GM12875 (cell line): ENCODE data around the gene PSG2.
"Not testable (repeated sequence)": the region's sequence is repeated elsewhere in the genome, so short reads cannot be mapped to it uniquely, and the experiment has no call there.

Experiments
- H3K4me3 ChIP-seq: one replicate; pipeline ENCODE4 v1.5.1; 2011; ENCODE audit warnings: low read depth, low read length, control low read depth
- CTCF ChIP-seq: IDR thresholded peaks from 2 replicates; pipeline ENCODE4 v1.5.1; 2011; ENCODE audit warnings: low read depth, mild to moderate bottlenecking, control low read depth, inconsistent platforms, low read length, moderate library complexity, borderline replicate concordance; ENCODE audit not compliant: insufficient read depth

The PSG2 gene

GRCh38 chr19:43101950-43102349, 19.4 kb upstream of the PSG2 start:
- no peak for TF ChIP-seq CTCF
- no peak overlapping the region for H3K4me3 ChIP-seq

DNA sequence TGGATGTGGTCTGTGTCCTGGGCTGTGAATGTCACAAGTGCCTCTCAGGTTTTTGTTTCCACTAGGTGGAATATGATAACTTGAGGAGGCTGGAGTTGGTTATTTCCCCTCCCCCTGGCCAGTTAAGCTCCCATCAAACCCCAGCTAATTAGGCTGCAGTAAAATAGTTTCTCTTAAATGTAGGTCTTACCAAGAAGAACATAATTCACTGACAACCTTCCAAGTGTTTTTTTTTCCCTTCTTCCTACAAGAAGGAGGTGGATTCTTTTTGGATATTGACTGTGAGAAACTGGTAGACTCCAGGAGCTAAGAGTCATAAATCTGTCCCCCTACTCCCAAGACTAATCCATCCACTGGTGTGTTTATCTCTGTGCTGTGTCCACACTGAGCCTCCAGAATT, 15.9 kb upstream of the PSG2 start:
- H3K4me3 ChIP-seq: not testable (repeated sequence)

DNA sequence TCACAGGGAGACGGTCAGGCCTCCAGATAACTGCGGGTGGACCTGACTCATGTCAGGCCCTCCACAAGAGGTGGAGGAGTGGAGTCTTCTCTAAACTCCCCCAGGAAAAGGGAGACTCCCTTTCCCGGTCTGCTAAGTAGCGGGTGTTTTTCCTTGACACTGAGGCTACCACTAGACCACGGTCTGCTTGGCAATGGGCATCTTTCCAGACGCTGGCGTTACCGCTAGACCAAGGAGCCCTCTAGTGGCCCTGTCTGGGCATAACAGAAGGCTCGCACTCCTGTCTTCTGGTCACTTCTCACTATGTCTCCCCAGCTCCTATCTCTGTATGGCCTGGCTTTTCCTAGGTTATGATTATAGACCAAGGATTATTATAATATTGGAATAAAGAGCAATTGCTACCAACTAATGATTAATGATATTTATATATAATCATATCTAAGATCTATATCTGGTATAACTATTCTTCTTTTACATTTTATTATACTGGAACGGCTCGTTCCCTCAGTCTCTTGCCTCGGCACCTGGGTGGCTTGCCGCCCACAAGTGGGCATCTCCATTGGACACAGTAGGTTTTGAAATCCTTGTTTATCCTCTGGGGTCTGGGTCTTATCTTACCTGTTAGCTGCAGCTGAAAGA, 5.3 kb upstream of the PSG2 start:
- H3K4me3 ChIP-seq: not testable (repeated sequence)

GRCh38 chr19:43085796-43086530, 3.5 kb upstream of the PSG2 start:
- H3K4me3 ChIP-seq: not testable (repeated sequence)

DNA sequence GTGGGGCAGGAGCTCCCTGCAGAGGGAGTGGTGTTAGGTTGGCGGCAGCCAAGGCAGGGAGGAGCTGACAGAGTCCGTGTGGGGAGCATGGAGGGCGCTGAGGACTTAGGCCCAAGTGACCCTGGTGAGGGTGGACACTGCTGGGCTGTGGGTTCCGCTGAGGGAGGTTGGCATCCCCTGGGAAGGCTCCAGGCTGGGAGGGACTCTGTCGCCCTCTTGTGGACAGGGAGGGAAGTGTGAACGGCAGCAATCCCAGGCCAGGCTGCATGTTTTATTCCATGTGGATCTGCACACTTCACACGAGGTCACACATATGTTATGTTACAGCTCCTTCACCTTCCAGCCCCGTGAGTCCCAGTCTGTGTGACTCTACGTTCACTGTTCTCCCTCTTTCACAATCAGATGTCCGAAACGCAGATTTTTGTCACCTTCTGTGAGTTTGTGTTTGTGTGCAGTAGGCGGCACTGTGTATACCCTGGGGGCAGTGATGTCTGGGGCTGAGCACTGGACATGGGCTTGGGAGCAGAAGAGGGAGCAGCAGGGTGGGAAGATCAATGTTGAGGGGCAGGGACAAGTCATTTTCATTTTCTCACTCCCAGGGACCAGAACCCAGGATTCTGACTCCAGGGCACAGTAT, 1.8 kb upstream of the PSG2 start:
- not testable (repeated sequence) for H3K4me3 ChIP-seq

- H3K4me3 ChIP-seq: not testable (repeated sequence)
Measured at GRCh38 chr19:43083721-43084120, 1.2 kb upstream of the PSG2 start.

GRCh38 chr19:43078311-43078710, 4.2 kb downstream of the PSG2 start:
- H3K4me3 ChIP-seq: no peak overlapping the region
- TF ChIP-seq CTCF: no peak

GRCh38 chr19:43077881-43078280, 4.6 kb downstream of the PSG2 start:
- not testable (repeated sequence) for H3K4me3 ChIP-seq

DNA sequence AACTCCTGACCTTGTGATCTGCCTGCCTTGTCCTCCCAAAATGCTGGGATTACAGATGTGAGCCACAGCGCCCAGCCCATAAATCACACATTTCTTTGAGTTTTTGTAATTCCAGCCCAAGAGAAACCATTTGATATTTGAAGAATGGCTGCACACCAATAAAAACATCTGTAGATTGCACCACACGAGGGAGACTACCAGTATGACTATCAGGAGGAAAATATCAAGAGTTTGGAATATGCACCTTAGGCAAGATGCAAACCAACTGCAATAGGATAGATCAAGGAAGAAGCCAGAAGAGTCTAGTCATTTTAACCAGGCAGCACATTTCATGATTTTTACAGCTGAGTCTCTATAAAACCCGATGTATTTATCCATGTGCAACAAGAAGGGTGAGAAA, 20.1 kb downstream of the PSG2 start:
- not testable (repeated sequence) for H3K4me3 ChIP-seq

DNA sequence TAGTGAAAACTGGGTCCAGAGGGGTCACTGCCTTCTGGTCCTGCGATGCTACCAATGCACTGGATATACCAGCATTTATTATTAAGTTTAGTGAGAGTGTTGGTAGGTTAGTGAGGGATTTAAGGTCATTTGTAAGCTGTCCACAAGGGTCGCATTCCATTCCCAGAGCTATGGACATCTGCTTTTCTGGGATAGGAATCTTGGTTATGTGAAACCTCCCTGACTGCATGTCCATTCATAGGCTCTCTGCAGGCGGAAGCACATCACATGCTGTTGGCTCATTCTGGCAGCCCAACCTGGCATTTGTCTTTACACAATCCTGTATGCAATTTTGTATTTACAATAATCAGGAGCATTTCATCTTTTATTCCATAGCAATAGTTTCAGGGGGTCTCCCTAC, 21.2 kb downstream of the PSG2 start:
- not testable (repeated sequence) for H3K4me3 ChIP-seq

DNA sequence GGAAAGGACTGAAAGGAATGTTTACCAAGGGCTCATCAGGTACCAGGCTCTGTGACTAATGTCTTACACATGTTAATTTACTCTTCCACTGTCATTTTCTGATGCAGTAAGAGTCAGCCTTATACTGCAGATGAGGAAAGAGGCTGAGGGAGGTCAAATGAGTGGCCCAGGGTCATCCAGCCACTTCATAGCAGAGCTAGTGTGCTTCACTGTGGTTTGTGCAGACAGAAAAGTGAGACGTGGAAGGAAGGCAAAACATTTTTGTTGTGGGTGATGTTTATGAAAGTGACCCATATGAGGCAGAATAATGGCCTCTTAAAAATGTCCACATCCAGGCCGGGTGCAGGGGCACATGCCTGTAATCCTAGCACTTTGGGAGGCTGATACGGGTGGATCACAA, 22.2 kb downstream of the PSG2 start:
- H3K4me3 ChIP-seq: not testable (repeated sequence)

- not testable (repeated sequence) for H3K4me3 ChIP-seq
Measured at GRCh38 chr19:43059482-43059881, 23.0 kb downstream of the PSG2 start.

- H3K4me3 ChIP-seq: not testable (repeated sequence)
Measured at GRCh38 chr19:43058440-43058839, 24.1 kb downstream of the PSG2 start.

DNA sequence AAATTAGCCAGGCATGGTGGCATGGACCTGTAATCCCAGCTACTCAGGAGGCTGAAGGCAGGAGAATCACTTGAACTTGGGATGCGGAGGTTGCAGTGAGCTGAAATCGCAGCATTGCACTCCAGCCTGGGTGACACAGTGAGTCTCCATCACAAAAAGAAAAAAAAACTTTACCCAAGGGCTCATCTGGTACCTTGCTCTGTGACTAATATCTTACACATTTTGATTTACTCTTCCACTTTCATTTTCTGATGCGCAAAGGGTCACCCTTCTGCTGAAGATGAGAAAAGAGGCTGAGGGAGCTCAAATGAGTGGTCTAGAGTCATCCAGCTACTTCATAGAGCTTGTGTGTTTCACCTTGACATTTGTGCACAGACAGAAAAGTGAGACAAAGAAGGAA, 34.5 kb downstream of the PSG2 start:
- H3K4me3 ChIP-seq: not testable (repeated sequence)

- not testable (repeated sequence) for H3K4me3 ChIP-seq
Measured at GRCh38 chr19:43046578-43046977, 35.9 kb downstream of the PSG2 start.

GRCh38 chr19:43043492-43044180, 38.9 kb downstream of the PSG2 start:
- H3K4me3 ChIP-seq: not testable (repeated sequence)
